HG03575 (cell line): ENCODE measurements around the gene ZNF423.
"Not testable (repeated sequence)": the region's sequence is repeated elsewhere in the genome, so short reads cannot be mapped to it uniquely, and the experiment has no call there.

Source experiments
- ATAC-seq: cut with Tn5 transposase; IDR thresholded peaks from one replicate; pipeline ENCODE4 v1.9.1; 2021; ENCODE audit not compliant: unreplicated experiment, insufficient number of reproducible peaks, low FRiP score; ENCODE audit errors: extremely low read depth

Gene ZNF423

GRCh38 chr16:49574826-49575225 lies 281.1 kb downstream of the ZNF423 start:
- no peak for ATAC-seq

DNA sequence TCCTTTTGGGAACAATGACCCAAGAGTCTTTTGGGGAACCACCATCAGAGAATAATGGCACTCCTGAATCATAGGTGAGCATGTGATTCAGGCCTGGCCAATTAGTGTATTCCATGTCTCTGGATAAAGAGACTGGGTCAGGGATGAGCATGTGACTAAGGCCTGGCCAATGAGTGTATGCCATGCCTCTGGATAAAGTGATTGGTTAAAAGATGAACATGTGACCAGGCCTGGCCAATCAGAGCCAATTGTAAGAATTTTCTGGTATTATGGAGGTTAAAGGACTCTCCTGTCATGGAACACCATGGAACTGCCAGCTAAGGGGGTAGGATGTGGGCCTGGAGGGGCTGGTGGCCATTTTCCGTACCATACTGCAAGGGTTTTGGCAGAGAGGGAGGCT lies 288.0 kb downstream of the ZNF423 start:
- no peak for ATAC-seq

DNA sequence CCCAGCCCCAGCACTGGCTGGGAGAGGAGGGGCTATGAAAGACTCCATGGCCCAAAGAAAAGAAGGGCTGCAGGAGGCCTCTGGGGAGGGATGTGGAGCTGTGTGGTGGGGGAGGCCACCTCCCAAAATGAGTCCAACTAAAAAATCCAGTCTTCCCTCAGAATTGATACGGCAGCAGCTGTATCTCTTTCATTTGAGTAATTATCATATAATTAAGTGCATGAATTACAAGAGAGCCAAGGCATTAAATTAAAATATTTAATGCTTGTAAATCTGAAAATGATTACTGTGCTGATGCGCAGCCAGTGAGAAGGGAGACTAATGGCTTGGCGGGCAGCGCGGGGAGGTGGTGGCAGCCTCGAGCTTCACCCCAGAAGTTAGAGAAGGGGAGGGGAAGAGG lies 289.5 kb downstream of the ZNF423 start:
- no peak for ATAC-seq

GRCh38 chr16:49564496-49565229 lies 291.2 kb downstream of the ZNF423 start:
- no peak for ATAC-seq

DNA sequence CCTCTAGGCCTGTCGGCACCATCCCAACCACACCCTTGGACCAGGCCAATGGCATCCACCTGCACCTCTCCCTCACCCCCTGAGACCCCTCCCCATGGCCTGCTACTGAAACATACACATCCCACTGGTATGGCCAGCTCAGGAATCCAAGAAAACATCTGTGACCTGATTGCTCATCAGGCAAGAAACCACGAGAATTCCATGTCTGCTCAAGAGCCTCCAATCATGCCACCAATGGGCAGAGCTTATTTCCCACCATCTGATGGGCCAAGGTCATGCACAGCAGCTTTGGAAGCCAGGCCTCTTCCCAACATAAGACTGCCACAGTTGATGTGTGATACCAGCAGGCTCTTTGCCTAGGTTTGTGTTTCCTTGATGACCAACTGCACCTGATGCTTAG lies 292.2 kb downstream of the ZNF423 start:
- ATAC-seq, result no peak

GRCh38 chr16:49562894-49563293 lies 293.0 kb downstream of the ZNF423 start:
- ATAC-seq, result not testable (repeated sequence)

DNA sequence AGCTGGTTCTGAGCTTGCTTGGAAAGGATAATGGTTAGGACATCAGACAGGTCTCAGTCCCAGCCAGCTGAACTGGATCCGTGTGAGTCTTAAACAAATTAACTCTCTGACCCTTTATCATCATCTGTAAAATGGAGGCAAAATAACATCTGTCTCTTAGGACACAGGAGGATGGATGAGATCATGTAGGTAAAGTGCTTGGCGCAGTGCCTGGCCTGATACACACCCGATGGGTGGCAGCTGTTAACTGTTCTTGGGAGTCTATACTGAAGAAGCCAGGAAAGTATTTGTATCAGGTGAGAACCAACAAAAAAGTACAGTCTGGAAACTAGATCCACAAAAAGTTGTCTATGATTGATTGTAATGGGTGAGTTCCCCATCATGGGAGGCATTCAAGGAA lies 293.7 kb downstream of the ZNF423 start:
- ATAC-seq, result no peak

GRCh38 chr16:49560004-49560830 lies 295.7 kb downstream of the ZNF423 start:
- ATAC-seq, result no peak

- no peak for ATAC-seq
Measured at GRCh38 chr16:49559242-49559641, 296.7 kb downstream of the ZNF423 start.

- no peak for ATAC-seq
Measured at GRCh38 chr16:49558451-49558850, 297.5 kb downstream of the ZNF423 start.

DNA sequence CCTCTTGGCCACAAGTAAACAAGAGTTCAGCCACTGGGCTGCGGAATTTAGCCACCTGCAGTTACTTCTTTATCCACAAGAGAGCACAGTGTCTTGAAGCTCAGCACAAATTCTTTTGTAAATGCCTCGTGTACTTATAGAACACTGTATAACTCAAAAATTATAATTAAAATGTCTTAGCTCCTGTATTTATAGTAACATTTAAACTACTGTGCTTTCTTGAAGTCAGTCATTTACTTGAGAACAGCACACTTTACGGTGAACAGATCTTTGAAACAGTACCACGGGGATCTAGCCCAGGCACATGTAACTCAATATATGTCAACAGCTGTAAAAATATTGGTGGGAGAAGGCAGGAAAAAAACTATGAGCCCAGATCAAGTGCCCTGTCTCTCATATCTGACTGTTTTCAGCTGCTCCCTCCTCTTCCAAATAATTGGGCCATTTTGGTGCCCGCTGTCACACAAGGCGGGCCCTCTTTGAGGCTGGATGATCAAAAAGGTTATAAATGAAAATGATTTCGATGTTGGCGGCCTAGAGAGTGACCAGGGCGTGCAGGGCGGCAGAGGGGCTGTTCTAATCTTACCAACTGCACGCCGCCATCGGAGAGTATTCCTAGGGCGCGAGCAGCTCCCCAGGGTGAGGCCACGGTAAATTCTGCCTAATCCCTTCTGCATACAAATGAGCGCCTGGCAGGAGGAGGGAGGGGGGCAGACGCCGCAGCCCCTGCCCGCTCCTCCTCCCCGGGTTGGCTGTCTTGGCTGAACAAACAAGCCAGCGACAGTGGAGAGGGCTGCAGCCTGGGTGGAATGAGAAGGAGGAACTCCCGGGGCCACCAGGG lies 299.1 kb downstream of the ZNF423 start:
- no peak for ATAC-seq

GRCh38 chr16:49556249-49556605 lies 299.7 kb downstream of the ZNF423 start:
- no peak for ATAC-seq

- ATAC-seq, result no peak
Measured at GRCh38 chr16:49554681-49555080, 301.2 kb downstream of the ZNF423 start.

GRCh38 chr16:49552313-49552928 lies 303.5 kb downstream of the ZNF423 start:
- ATAC-seq, result no peak

- ATAC-seq, result no peak
Measured at GRCh38 chr16:49550666-49551065, 305.2 kb downstream of the ZNF423 start.

- ATAC-seq, result no peak
Measured at GRCh38 chr16:49550140-49550539, 305.8 kb downstream of the ZNF423 start.

DNA sequence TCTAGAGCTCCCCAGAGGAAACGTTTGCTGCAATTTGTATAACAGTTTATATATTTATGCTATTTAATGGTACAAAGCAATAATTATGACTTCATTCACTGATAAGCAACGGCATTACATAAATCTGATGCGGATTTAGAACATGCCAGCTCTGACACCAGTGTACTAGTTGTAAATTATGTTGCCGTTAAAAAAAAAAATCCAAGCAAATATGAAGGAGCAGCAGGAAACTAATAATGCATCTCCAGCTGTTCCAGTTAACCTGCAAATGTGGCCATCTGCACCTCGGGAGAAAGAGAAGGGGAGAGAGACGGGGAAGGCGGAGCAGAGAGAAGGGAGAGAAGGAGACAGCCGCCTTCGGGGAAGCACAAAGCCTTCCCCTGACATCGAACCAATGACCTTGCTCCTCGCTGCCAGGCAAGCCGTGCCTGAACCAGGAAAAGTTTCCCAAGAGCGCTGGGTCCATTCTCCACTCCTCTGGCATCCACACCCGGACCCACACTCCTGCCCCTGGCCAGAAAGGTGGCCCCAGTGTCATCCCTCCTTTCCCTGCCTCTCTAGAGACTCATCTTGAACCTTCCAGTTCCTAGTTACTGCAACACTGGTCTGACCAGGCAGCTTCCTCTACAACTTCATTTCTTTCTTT lies 307.5 kb downstream of the ZNF423 start:
- no peak for ATAC-seq

DNA sequence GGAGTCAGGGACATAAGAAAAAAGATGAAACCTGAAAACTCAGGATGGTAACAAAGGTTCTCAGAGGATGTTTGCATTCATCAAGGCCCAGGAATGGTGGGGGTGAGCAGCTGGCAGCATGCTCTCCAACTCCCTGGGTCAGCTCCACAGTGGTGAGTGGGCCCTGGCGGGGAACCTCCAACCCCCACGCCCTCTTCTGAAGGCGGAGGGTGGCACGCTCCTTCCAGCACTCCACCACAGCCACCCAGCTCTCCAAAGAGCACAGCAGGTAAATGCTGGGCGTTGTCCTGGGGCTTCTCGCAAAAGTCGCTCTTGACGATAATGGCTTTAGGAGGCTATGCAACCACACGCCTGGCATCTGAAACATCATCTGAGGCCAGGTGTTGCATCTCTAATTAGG lies 308.5 kb downstream of the ZNF423 start:
- ATAC-seq, result no peak

DNA sequence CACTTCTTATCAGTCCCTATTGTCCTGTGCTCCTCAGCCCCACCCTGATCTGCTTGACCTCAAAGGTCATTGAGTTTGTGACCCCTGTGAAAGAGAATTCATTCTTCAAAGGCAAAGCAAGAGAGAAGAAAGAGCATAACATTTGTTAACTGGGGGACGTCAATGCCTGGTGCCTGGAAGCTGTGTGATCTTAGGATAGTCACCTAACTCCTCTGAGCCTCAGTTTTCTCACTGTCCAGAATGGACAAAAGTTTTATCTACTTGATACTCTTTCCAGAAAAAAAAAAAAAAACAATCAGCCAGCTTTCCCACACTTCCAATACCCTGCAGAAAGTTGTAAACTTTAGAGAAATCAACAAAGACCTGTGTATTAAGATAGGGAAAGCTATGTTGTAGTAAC lies 309.2 kb downstream of the ZNF423 start:
- ATAC-seq, result no peak
